ENCODE measurements around the gene FNBP1.

The FNBP1 gene

GRCh38 chr9:129888293-129889121, 154.5 kb downstream of the FNBP1 start:
- DNase-seq = no peak

- DNase-seq = no peak
Measured at GRCh38 chr9:129887334-129888292, 155.4 kb downstream of the FNBP1 start.

GRCh38 chr9:129886226-129887174, 156.5 kb downstream of the FNBP1 start:
- DNase-seq = no peak

DNA sequence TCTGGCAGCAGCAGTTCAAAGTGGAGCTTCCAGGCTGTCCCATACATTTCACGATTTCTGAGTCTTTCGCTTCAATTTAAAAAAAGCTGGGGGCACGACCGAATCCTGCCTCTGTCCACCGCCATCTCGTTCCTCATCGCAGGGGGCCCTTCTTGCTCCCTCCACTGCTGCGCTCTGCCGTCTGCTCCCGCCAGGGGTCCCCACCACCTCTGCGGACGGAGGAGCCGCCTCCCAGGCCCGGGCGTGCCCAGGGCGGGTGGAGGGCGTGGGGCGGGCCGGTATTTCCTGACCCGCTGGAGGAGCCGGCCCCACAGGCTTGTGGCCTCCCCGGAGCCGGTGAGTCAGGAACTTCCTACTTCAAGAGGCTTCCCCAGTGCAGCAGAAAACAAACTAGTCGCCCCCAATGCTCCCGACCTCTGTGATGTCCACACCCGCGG, 157.3 kb downstream of the FNBP1 start:
- DNase-seq = peak; percentile 51 to 60

GRCh38 chr9:129885018-129885669, 157.8 kb downstream of the FNBP1 start:
- peak in 1 of 2 experiments; percentile 18 for DNase-seq

- DNase-seq = peak; percentile 12 to 60
Measured at GRCh38 chr9:129884220-129885017, 158.6 kb downstream of the FNBP1 start.

GRCh38 chr9:129881547-129882324, 161.3 kb downstream of the FNBP1 start:
- DNase-seq = no peak

DNA sequence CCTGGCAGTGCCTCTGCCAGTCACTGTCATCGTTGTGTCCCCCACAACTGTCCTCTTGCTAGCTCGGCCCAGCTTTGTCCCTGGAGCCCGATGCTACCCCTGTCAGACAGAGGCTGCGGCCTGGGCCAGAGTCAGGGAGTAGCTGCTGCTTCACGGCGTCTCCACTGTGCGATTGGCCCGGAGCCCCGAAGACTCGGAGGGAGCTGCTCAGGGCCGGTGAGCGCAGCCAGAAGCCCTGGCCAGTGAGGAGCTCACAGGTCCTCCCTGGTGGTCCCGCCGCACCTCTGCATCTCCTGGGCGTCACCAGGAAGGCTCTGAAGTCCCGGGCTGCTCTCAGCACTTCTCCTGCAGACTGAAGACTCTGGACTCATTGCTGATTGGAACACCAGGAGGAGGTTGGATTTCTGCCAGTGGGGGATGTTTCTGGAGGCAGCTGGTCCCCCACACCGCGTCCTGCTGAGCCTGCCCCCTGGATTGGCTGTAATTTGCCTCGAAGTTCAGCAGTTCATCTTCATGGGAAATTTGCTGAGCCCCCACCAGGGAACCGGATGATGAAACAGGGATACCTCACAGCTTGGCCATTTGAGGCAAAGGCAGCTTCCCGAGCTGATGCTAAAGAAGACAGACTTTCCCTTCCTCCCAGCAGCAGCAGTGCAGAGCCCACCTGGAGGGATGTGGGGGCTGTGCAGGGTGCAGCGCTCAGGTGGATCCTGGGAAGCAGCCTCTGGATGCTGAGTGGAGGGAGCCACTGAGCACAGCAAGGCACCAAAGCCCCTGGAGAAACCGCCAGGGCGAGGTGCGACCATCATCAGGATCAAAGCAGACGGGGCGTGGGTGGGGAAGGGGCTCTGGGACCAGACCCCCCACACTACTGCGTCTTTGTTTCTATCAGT, 162.1 kb downstream of the FNBP1 start:
- DNase-seq = no peak

GRCh38 chr9:129879991-129880653, 162.9 kb downstream of the FNBP1 start:
- DNase-seq = no peak

DNA sequence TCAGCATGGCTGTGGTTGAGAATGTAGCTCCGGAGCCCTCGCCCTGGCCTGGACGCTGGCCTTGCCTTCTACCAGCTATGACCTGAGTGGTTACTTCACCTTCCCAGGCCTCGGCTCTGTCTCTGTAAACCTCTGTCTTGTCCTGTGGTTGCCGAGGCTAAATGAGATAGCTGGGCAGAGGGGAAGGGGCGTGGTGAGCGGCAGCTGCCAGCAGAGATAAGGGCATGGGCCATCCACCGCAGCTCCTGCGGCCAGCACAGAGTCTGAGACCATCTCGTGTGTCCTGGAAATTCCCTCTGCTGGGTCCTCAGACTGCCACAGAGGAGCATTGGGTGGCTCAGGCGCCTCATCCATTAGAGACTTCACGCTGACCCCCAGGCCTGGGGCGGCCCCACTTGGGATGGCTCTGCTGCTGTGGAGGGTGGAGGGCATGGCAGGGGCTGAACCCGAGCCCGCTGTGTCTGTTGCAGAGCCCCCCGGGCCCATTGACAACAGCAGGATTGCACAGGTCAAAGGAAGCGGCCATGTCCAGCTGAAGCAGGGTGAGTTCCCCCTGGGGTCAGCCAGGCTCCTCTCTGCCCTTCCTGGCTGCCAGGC, 163.8 kb downstream of the FNBP1 start:
- no peak for DNase-seq

DNA sequence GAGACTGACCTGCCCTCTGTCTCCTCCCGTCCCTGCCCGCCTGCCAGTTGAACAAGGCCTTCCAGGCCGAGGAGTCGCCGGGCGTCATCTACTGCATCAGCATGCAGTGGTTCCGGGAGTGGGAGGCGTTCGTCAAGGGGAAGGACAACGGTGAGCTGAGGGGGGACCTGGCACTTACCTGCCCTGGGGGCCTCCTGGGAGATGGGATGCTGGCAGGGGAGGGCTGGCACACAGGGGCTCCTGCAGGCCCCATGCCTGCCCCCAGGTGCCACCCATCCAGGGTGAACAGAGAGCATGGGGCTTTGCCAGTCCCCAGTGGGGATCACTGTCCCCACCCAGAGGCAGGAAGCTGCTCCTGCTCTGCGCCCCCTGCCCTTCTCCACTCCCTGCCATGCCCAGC, 164.7 kb downstream of the FNBP1 start:
- DNase-seq = no peak

- no peak for DNase-seq
Measured at GRCh38 chr9:129876815-129877214, 166.2 kb downstream of the FNBP1 start.

- DNase-seq = no peak
Measured at GRCh38 chr9:129875687-129876395, 167.1 kb downstream of the FNBP1 start.

DNA sequence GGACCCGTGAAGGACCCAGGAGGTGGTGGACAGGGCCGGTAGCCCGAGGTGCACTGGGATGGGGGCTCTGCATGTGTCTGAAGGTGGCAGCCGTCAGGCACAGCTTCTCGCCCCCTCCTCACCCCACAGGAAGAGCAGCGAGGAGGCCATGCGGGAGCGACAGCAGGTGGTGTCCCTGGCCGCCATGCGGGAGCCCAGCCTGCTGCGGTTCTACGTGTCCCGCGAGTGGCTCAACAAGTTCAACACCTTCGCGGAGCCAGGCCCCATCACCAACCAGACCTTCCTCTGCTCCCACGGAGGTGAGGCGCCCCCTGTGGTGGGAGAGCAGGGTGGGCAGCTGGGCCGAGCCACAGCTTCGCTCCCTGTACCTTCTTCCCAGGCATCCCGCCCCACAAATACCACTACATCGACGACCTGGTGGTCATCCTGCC, 167.8 kb downstream of the FNBP1 start:
- no peak for DNase-seq

DNA sequence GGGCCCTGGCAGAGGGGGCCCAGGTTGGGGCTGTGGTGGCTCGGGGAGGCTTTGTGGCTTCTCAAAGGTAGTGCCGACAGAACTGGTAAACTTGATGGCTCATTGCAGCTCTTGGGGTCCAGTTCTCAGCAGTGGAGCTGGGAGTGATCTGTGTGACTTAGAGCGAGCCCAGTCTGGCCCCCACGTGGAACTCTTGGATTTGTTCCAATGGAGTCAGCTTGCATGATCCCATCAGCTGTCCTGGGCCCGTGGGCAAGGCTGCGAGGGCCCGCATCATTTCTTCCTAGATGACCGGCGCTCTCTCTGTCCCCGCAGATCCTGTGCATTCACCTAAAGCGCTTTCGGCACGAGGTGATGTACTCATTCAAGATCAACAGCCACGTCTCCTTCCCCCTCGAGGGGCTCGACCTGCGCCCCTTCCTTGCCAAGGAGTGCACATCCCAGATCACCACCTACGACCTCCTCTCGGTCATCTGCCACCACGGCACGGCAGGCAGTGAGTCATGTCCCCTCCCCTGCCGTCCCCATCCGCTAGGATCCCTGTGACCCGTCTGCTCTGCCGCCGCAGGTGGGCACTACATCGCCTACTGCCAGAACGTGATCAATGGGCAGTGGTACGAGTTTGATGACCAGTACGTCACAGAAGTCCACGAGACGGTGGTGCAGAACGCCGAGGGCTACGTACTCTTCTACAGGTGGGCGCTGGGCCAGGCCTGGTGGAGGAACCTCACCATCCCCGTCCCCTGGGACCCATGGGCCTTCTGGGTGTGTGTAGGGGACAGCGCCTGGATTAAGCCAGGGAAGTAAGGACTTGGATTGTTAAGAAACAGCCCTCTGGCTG, 168.5 kb downstream of the FNBP1 start:
- DNase-seq = no peak

DNA sequence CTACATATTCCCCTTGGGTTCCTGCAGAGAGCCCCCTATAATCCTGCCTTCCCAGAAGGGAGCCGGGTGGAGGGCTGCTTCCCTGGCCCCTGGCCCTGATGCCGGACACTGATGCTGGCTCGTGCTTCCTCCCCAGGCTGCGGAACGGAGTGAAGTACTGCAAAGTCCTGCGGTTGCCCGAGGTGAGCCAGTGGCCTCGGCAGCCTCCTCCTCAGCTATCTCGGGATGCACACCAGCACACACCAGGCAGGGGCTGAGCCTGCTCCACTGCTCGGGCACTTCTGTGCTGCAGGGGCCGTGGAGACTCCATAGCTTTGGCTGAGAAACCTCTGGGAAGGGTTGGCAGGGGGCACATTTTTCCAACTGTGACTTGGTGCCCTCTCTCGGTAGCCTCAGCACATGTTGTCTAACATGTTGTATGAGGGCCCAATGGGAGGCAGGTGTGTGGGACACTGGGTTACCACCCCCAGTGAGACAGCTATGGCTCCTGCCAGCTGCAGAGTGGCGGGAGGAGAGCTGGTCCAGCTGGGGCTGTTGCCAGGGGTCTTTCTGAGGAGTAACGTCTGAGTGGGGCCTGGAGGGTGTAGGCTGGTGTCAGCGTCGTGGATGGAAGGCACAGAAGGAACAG, 169.3 kb downstream of the FNBP1 start:
- DNase-seq = no peak

Data from NCI-H1930 (cell line).